SIG-M5 treated with dmso at 0.1 percent for 504 hours (cell line): ENCODE measurements around the gene PICK1.

ENCODE experiments used
- DNase-seq: peaks from one replicate; lab custom pipeline; 2025; ENCODE audit not compliant: unreplicated experiment; lab: John Stamatoyannopoulos, UW

Gene PICK1

GRCh38 chr22:38056969-38057891, at the start of gene PICK1:
PICK1 (plus strand) TSS chr22:38057404; CDS start chr22:38057810, 406 bp downstream.
- peak; percentile 55 for DNase-seq

DNA sequence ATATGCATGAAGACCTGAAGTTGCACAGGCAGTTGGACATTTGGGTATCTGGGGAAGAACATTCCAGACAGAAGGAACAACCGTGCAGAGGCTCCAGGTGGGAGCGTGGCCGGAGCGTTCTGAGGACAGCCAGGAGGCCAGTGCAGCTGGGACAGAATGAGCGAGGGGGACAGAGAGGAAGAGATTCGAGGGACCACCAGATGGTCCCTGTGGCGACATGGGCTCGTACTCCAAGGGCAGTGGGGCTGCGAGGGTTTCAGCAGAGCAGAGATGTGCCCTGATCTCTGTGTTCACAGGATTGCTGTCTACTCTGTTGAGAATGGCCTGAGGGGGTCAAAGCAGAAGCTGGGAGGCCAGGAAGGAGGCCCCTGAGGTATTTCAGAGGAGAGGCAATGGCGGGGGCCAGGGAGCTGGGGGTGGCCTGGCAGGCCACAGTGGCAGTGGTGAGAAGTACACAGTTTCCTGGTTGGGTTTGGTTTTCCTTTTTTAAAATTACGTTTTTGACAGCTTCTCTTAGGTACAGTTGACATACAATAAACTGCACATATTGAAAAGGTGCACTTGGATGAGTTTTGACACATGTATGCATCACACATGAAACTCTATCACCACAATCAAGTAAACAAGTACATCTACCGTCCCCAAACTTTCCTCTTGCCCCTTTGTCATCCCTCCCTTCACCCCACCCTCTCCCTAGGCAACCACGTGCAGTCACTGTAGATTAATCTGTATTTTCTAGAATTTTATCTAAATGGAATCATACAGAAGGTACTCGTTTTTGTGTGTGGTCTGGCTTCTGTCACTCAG, 48.0 kb upstream of the PICK1 start:
- DNase-seq, result no peak

GRCh38 chr22:38012604-38013072, 44.6 kb upstream of the PICK1 start:
- DNase-seq, result no peak

DNA sequence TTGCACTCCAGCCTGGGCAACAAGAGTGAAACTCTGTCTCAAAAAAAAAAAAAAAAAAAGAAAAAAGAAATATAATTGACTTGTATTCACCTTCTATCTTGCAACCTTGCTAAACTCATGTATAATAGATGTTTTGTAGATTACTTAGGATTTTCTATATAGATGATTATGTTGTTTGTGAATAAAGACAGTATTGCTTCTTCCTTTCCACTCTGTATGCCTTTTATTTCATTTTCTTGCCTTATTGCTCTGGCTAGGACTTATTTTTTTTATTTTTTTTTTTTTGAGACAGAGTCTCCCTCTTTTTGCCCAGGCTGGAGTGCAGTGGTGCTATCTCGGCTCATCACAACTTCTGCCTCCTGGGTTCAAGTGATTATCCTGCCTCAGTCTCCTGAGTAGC, 43.1 kb upstream of the PICK1 start:
- no peak for DNase-seq

- DNase-seq, result no peak
Observed at GRCh38 chr22:38016182-38017151, 40.7 kb upstream of the PICK1 start.

DNA sequence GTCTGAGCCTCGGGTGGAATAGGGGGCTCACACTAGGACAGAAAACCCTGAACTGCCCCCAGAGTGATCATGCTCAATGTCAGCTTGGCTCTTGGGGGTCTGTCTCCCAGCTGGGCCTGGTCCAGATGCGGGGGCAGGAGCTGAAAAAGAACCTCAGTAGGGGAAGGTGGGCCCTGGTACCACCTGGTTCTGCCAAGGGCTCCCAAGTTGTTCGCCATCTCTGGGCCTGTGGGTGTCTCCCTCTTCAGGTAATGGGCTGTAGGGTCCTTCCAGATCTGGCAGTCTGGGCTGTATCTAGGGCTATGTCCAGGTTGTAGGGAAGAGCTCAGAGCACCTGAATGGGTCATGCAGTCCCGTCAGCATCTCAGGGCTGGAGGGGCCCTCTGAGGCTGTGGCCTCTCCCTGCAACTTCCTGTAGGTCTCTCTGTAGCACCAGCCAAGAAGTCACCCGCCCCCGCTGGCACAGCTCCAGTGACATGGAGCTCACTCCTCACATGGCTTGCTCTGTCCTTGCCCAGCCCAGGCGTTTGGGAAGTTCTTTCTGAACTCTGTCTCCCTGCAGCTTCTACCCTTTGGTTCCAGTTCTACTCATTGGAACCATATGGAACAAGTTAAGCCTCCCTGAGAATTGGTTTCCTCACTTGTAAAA, 39.8 kb upstream of the PICK1 start:
- DNase-seq, result no peak

DNA sequence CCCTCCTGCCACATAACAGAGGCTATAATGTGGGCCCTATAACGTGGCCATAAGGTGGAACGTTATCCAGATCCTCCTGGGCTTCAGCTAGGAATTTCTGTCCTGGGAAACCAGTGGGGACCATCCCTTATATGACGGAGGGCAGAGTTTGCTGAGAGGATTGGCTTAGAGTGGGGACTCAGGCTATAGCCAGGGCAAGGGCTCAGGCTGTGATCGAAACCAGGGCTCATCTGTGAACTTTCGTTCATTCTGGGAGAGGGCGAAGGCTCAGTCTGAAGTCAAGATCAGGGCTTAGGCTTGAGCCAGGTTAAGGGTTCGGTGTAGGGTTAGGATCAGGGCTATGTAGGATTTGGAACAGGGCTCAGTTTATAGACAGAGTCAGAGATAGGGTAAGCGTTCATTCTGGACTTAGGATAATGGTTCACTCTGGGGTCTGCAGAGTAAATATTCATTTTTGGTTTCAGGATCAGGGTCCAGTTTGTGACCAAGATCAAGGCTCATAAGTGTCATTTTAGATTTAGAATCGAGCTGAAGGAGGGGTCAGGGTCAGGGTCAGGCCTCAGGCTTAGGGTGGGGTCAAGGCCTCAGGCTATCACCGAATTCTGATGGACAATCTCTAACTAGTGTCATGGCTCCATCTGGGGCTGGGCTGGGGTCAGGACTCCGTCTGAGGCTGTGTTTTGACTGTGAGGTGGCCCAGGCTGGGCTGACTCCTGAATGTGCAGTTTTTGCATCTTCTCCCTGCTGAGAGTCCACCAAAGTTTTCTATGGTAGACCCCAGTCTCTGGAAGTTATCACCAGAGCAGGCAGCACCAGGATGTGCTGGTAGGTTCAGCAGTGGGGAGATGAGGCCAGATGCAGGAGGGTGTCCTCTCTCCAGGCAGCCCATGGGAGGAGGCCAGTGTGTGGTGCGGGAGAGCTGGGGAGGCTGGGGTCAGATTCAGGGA, 39.0 kb upstream of the PICK1 start:
- DNase-seq, result no peak

GRCh38 chr22:38018938-38019827, 38.0 kb upstream of the PICK1 start:
- no peak for DNase-seq

DNA sequence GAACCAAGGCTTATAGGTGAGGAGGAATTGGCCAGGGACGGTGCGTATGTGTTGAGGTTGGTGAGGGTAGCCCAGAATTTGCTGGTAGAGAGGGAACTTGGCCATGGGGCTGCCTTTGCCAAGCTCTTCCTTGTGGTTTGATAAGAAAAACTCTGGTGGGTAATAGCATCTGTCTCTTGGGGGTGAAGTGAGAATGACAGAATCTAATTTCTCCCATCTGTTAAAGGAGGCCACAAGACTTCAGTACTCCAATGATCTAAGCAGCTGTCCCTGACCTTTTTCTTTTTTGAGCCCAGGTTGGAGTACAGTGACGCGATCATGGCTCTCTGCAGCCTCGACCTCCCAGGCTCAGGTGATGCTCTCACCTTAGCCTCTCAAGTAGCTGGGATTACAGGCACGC, 36.0 kb upstream of the PICK1 start:
- no peak for DNase-seq

GRCh38 chr22:38023045-38023444, 34.2 kb upstream of the PICK1 start:
- no peak for DNase-seq

- no peak for DNase-seq
Observed at GRCh38 chr22:38025514-38025913, 31.7 kb upstream of the PICK1 start.

DNA sequence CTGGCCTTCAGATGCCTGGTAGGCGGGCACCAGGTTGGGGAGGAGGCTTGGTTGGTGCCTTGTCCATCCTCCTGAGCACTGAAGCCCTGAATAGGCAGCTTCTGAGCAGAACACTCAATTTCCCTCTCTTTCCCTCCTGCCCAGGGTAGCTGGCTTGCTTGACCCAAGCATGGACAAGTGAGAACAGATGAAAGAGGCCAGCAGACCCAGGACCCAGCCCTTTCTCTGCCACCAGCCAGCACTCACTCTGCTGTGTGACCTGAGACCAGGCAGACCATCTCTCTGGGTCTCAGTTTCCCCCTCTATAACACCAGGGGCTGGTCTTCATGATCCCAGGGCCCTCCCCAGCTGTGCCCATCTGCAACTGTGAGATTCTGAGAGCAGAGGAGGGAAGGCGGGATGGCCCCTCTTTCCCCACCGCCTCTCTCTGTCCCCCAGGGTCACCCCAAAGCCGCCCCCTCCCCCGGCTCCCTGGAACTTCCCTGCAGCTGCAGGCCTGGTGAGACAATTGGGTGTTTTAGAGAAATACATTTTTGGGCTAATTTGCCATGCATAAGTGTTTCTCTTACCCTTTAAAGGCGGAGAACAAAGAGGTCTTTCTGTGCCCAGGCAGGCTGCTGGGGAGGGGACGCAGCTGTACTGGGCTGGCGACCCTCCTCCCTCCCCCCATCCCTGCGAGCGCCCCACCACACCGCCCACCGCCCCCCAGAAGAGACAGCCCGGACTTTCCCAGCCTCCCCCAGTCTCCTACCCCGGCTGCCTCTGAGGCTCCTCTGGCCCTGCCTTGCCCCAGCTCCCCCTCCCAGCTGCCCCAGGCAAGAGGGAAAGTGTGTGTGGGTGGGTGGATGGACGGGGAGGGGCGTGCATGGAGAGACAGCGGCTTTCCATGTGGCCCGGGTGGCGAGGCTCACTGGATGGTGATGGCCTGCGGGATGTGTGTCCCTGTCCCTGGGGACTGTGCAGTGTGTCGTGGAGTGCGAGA, 30.8 kb upstream of the PICK1 start:
- DNase-seq, result no peak

DNA sequence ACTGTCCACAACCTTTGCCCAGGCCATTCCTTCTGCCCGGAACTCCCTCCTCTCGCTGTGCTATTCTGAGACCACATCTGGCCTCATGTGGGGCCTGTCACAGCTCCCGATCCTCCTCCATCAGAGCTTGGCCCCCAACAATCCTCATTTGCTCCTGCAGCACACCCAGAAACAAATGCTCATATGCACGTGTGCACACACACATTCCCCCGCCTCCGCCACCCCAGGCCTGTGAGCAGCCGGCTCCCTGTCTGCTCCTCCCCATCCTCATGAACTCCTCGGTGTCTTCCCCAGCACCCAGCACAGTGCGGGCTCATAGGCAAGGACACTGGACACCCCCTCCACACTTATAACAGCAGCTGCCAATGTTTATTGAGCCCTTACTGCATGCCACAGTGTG, 29.7 kb upstream of the PICK1 start:
- no peak for DNase-seq

GRCh38 chr22:38028344-38029130, 28.7 kb upstream of the PICK1 start:
- no peak for DNase-seq

GRCh38 chr22:38029370-38029769, 27.8 kb upstream of the PICK1 start:
- no peak for DNase-seq

DNA sequence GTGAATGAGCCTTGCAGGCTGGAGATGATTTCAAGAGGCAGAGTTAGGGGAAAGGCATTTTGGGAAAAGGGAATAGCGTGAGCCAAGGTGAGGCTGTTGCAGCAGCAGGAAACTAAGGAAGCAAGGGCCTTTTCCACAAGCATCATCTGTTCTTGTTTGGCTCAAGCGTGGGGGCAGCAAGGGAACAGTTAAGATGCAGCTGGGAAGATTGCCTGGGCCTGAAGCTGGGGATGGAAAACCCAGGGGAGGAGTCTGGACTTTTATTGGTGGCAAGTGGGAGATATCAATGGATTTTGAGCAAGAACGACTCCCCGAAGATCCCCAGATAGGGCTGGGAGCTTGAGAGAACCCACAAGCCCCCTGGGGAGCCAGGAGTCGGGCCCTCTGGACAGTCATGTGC, 27.3 kb upstream of the PICK1 start:
- DNase-seq, result no peak
